Psoas muscle (tissue), 8 donors: ENCODE results near the gene TTLL11. TPM values are rescaled to one million over a fixed set of nuclear protein-coding genes. Genes with fewer than 3 reads are reported as not detected.

Experiments
- ATAC-seq, 4 donors: fragments of 200-7000 bp; cut with Tn5 transposase; one replicate each; pipeline ENCODE4 v1.9.1; 2020; ENCODE audit warnings: moderate library complexity in 3 of 4, mild to moderate bottlenecking in 2 of 4
- DNase-seq, 2 donors: peaks; one replicate each; pipeline ENCODE4 v3.0.0-alpha.2; 2020
- H3K27ac ChIP-seq: fragments of 200-600 bp; one replicate; pipeline ENCODE4 v1.8.0; 2022
- H3K27me3 ChIP-seq, 3 donors: fragments of 200-600 bp in 1 of 3; one replicate each; pipeline versions ENCODE4 v1.6.1 to v1.8.0; 2013 to 2022; ENCODE audit warnings: low read length in 2 of 3, mild to moderate bottlenecking in 2 of 3, moderate library complexity in 1 of 3; ENCODE audit not compliant: insufficient read depth in 3 of 3
- H3K36me3 ChIP-seq, 2 donors: fragments of 200-600 bp in 1 of 2; one replicate each; pipeline versions ENCODE4 v1.6.1 to v1.8.0; 2013 to 2022; ENCODE audit warnings: low read depth in 1 of 2, mild to moderate bottlenecking in 1 of 2, moderate library complexity in 1 of 2; ENCODE audit not compliant: insufficient read depth in 1 of 2
- H3K4me1 ChIP-seq: fragments of 200-600 bp; one replicate; pipeline ENCODE4 v1.8.0; 2022
- H3K4me3 ChIP-seq: fragments of 200-600 bp; one replicate; pipeline ENCODE4 v1.8.0; 2022; ENCODE audit warnings: mild to moderate bottlenecking
- H3K9me3 ChIP-seq: fragments of 200-600 bp; one replicate; pipeline ENCODE4 v1.8.0; 2022
- WGBS, 3 donors: extraction: QIAGEN DNeasy Blood & Tissue Kit; methylation state at CpG; one replicate each; pipeline versions ENCODE4 v1.1.6 to v1.1.7; 2013; 5-methylcytosine and 5-hydroxymethylcytosine counted together
- intact Hi-C, 2 donors: fragments of 100-400 bp; cut with DNase I; formaldehyde crosslinking; loops; one replicate each; pipeline versions ENCODE4 v1.11.0 to v1.14.2; 2022
- polyA plus RNA-seq, 3 donors: library from polyadenylated mRNA; stranded (reverse); fragments of 200-250 nt; gene quantifications; one replicate each; pipeline ENCODE4 v1.2.3, GENCODE V29; 2013
- total RNA-seq, 4 donors: library from RNA; stranded (reverse); fragmentation: NEBNext Ultra II Directional in 2 of 4; extraction: Animal tissue kit (Norgen Biotek cat#: 25700) in 2 of 4; gene quantifications; one replicate each; pipeline versions ENCODE4 v1.2.1 to v1.2.4, GENCODE V29; 2021 to 2023
- TF ChIP-seq, protein P1 (sequence below): fragments of 200-600 bp; IDR thresholded peaks from one replicate; pipeline ENCODE4 v1.8.0; 2022; ENCODE audit warnings: antibody characterized with exemption
- donor health status: healthy with polysubstance abuse.
- donor health status: DM: no; HTN: no; CAD: no; lungs with moderate emphysema.
- donor health status: Bipolar disorder and iron deficiency.
- donor health status: healthy.
- donor health status: DM: yes; HTN: yes; CAD: no.
- donor health status: DM: no; HTN: no; CAD: no.
- donor health status: DM: no; HTN: no; CAD: no.
- donor health status: DM: yes; HTN: yes; CAD: no.

Gene TTLL11
- total and polyA plus RNA-seq, 7 donors: 15.1 to 56.4 (median 19.3) TPM

DNA sequence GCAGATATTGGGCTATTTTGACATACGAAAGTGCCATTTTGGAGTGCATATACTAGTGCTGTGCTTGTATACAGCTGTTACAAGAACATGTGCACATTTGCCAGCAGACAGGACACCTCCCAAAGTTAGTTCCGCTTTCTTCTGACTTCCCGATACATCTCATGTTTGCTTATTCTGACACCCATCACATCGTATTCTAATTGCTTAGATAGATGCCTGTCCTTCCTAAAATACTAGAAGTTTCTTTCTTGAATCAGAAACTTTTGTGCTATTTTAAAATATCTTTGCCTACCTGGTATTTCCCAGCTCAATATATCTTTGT is 177.8 kb downstream of the TTLL11 start:
- Histone ChIP-seq H3K36me3 (no peaks in the 10 kb centered on the region), H3K27me3 (no peaks in the 10 kb centered on the region), H3K4me3 (no peak overlapping the region), H3K9me3 (no peaks in the 10 kb centered on the region), H3K27ac (no peak overlapping the region), H3K4me1 (no peaks in the 10 kb centered on the region)
- 91 to 98% (median 95%) methylated on average over 4 of the region's 4 CpGs for WGBS, 3 donors
- TF ChIP-seq, protein P1, sequence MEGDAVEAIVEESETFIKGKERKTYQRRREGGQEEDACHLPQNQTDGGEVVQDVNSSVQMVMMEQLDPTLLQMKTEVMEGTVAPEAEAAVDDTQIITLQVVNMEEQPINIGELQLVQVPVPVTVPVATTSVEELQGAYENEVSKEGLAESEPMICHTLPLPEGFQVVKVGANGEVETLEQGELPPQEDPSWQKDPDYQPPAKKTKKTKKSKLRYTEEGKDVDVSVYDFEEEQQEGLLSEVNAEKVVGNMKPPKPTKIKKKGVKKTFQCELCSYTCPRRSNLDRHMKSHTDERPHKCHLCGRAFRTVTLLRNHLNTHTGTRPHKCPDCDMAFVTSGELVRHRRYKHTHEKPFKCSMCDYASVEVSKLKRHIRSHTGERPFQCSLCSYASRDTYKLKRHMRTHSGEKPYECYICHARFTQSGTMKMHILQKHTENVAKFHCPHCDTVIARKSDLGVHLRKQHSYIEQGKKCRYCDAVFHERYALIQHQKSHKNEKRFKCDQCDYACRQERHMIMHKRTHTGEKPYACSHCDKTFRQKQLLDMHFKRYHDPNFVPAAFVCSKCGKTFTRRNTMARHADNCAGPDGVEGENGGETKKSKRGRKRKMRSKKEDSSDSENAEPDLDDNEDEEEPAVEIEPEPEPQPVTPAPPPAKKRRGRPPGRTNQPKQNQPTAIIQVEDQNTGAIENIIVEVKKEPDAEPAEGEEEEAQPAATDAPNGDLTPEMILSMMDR: no peak
- intact Hi-C loops: no loop called here
- DNase-seq (no peak), ATAC-seq (no peak)

DNA sequence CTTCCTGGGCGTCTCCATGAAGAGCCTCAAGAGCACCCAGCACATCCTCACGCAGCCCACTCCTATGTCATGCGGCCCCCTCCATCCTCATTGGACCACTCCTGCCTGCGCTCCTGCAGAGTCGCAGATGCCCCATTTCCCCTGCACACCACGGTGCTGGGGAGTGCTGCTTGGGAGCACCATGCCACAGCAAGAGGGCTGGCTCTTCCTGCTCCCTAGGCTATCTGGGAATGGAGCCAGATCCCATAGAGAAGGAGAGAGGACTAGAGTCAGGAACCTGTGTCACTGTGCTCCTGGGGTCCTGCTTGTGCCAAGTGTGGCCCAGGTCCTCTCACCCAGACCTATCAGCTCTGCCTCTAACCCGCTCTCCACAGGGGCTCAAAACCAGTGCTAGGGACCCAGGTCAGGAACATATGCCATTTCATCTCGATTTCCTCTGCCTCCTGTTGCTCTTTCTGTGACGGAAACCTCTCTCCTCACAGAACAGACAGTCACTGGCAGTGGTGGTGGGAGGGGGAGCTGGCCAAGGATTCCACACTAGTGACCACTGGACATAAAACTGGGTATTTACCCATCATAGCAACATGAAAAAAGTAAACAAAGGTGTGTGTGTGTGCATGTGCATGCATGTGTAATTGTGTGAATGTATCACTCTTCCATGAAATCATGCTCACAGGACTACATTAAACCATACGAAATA is 178.4 kb downstream of the TTLL11 start:
- DNase-seq: no peak
- TF ChIP-seq, protein P1: no peak
- H3K36me3 ChIP-seq: no peaks in the 10 kb centered on the region
- no peak overlapping the region for H3K4me3 ChIP-seq
- H3K9me3 ChIP-seq: no peaks in the 10 kb centered on the region
- ATAC-seq: no peak
- intact Hi-C loops: no loop called here
- H3K27ac ChIP-seq: no peak overlapping the region
- H3K27me3 ChIP-seq: no peaks in the 10 kb centered on the region
- no peaks in the 10 kb centered on the region for H3K4me1 ChIP-seq
- 80 to 89% (median 85%) methylated on average over 10 of the region's 10 CpGs for WGBS, 3 donors

DNA sequence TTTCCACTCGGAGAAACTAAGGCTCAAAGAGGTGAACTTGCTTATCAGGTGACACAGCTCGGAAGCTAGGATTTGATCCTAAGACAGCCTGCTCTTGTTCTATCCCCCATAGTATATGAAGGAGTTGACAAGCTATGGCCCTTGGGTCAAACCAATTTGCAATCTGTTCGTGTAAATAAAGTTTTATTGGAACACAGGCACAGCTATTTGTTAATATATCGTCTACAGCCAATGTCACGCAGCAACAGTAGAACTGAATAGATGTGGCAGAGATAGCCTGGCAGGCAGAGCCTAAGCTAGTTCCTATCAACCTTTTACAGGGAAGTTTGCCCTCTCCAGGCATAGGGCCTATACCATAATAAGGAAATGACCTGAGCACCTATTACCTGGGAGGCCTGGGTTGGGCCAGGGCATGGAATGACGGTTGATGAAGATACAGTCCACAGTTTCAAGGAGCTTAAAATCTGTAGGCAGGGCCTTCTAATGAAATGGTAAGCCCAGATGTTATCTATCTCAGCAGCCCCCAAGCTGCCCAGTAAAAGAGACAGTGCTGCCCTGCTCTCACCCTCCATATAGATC is 179.0 kb downstream of the TTLL11 start:
- Histone ChIP-seq H3K27me3 (no peaks in the 10 kb centered on the region), H3K27ac (no peak overlapping the region), H3K4me1 (no peaks in the 10 kb centered on the region), H3K4me3 (no peak overlapping the region), H3K36me3 (no peaks in the 10 kb centered on the region), H3K9me3 (no peaks in the 10 kb centered on the region)
- 82 to 97% (median 96%) methylated on average over 6 of the region's 6 CpGs for WGBS, 3 donors
- DNase-seq (no peak), ATAC-seq (no peak)
- intact Hi-C loops: no loop called here
- TF ChIP-seq, protein P1: no peak

DNA sequence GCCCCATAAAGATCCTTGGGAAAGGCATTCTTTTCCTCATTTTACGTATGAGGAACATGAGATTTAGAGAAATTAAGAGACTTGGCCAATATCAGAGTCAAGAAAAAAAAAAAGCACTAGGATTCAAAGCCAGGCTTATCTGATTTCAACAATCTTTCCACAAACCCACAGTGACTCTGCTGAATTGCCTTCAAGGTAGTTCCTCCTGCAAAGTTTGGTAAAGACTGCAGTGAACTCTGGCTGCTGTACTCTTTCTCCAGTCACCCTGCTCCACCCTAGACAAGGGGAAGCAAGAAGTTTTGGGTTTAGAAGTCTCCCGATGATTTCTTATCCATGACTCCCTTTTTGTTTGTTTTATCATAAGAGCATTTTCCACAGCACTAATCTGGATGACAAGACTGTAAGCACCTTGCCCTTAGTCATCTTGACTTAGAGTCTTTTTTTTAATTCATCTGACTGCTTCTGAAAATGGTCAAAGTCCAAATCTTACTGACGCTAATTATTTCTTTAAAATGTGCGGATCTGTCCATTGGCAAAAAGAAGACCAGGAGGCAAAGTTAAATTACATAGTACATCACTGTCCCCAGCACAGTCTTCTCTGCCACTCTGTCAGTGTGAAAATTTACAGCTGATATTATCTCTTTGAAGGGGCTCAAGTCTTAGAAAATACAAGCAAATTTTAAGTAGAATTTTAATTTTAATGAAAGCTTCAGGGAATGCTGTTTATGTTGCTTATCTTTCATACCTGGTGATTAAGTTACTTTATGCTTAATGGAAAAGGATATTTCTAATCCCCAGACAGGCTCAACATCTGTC is 180.1 kb downstream of the TTLL11 start:
- TF ChIP-seq, protein P1: no peak
- ATAC-seq (no peak), DNase-seq (no peak)
- Histone ChIP-seq H3K9me3 (no peaks in the 10 kb centered on the region), H3K4me3 (no peak overlapping the region), H3K27ac (no peak overlapping the region), H3K36me3 (no peaks in the 10 kb centered on the region), H3K27me3 (no peaks in the 10 kb centered on the region), H3K4me1 (no peaks in the 10 kb centered on the region)
- intact Hi-C loops: no loop called here
- WGBS, 3 donors: 91 to 95% (median 92%) methylated on average over 4 of the region's 4 CpGs
